ENCODE measurements around the gene CDK5RAP2. TPM values are rescaled to one million over a fixed set of nuclear protein-coding genes. Genes with fewer than 3 reads are reported as not detected.

The CDK5RAP2 gene
- total RNA-seq, 1 donor from 2014 or later: 76.8 TPM

- Mint-ChIP-seq H3K4me3 (ENCODE audit: low read depth) (no peak overlapping the region), H3K27me3 (peaks cover 6% of the 10 kb centered on the region), H3K9me3 (ENCODE audit: low read depth) (no peaks in the 10 kb centered on the region), H3K36me3 (ENCODE audit: insufficient read depth) (no peaks in the 10 kb centered on the region), H3K27ac (no peak overlapping the region), H3K4me1 (ENCODE audit: low read depth) (no peaks in the 10 kb centered on the region)
- DNase-seq (ENCODE audit: low spot score, unreplicated experiment): no peak
- TF ChIP-seq CTCF (IDR thresholded peaks at IDR 0.05; ENCODE audit: unreplicated experiment): no peak
Measured at GRCh38 chr9:120343416-120343815, 236.6 kb downstream of the CDK5RAP2 start.

Other genes with a start within 250 kb of the CDK5RAP2 start
- 22.1 and 23.4 TPM in 2 replicates for gene MEGF9, start 134.3 kb upstream of the CDK5RAP2 start, total RNA-seq
- 66.0 and 66.1 TPM in 2 replicates for gene FBXW2, start 213.2 kb upstream of the CDK5RAP2 start, total RNA-seq